Panc1 (cell line): ENCODE results near the gene TCF3. TPM values are rescaled to one million over a fixed set of nuclear protein-coding genes. Genes with fewer than 3 reads are reported as not detected.

Experiments
- ATAC-seq: fragments of 200-7000 bp; cut with Tn5 transposase; 2 replicates; pipeline ENCODE4 v1.9.1; 2020; ENCODE audit warnings: mild to moderate bottlenecking, moderate library complexity
- BruUV-seq: library from RNA; stranded (reverse); fragments of 400-500 nt; replicated peaks from 2 replicates; lab custom pipeline; 2021; lab: Mats Ljungman, UMichigan
- CTCF ChIA-PET: fragments of 300-600 bp; sonication (Branson Sonifier 250); formaldehyde crosslinking; loops from one replicate; lab custom pipeline; 2022; ENCODE audit warnings: antibody characterized with exemption; lab: Charles Lee
- POLR2A ChIA-PET: fragments of 300-600 bp; sonication (Branson Sonifier 250); formaldehyde crosslinking; loops from one replicate; lab custom pipeline; 2022; ENCODE audit warnings: antibody characterized with exemption; lab: Charles Lee
- DNase-seq: peaks from one replicate; pipeline ENCODE4 v3.0.0-alpha.2; 2010; ENCODE audit warnings: low read depth, low spot score
- H3K27ac ChIP-seq: 2 replicates; pipeline ENCODE4 v1.5.1; 2011; ENCODE audit warnings: mild to moderate bottlenecking, low read length, inconsistent platforms
- H3K27me3 ChIP-seq: fragments of 200-500 bp; sonication (Bioruptor generic); 2 replicates; pipeline ENCODE4 v1.6.0; 2014; ENCODE audit warnings: low read length, inconsistent platforms; ENCODE audit not compliant: control insufficient read depth, insufficient read depth
- H3K36me3 ChIP-seq: fragments of 200-500 bp; sonication (Bioruptor generic); 2 replicates; pipeline ENCODE4 v1.5.1; 2014; ENCODE audit warnings: inconsistent platforms, mild to moderate bottlenecking, low read length, moderate library complexity; ENCODE audit not compliant: control insufficient read depth, insufficient read depth
- H3K4me1 ChIP-seq: 2 replicates; pipeline ENCODE4 v1.5.1; 2011; ENCODE audit warnings: inconsistent platforms, mild to moderate bottlenecking, low read length, moderate library complexity; ENCODE audit not compliant: control insufficient read depth, insufficient read depth
- H3K4me3 ChIP-seq, 2 experiments: 2 replicates each; pipeline ENCODE4 v1.5.1; 2011 to 2012; ENCODE audit warnings: low read depth in 2 of 2, low read length in 2 of 2, mild to moderate bottlenecking in 2 of 2, inconsistent platforms in 1 of 2, moderate library complexity in 1 of 2
- H3K9me3 ChIP-seq: fragments of 200-500 bp; sonication (Bioruptor generic); 2 replicates; pipeline ENCODE4 v1.5.1; 2014; ENCODE audit warnings: low read depth, mild to moderate bottlenecking, inconsistent platforms, low read length, moderate library complexity; ENCODE audit not compliant: control insufficient read depth, insufficient read depth
- POLR2AphosphoS5 ChIP-seq: IDR thresholded peaks from 2 replicates; pipeline ENCODE4 v1.6.1; 2012; ENCODE audit warnings: mild to moderate bottlenecking, low read depth, low read length, moderate library complexity
- REST ChIP-seq, 2 experiments: IDR thresholded peaks; 2 replicates each; pipeline ENCODE4 v1.6.1; 2011 to 2012; ENCODE audit warnings: low read depth in 2 of 2, control low read depth in 1 of 2, low read length in 1 of 2, mild to moderate bottlenecking in 1 of 2, moderate library complexity in 1 of 2; ENCODE audit not compliant: insufficient read depth in 1 of 2
- SIN3A ChIP-seq: IDR thresholded peaks from 2 replicates; pipeline ENCODE4 v1.6.1; 2012; ENCODE audit warnings: low read depth, mild to moderate bottlenecking, low read length, moderate library complexity, borderline replicate concordance; ENCODE audit not compliant: insufficient read depth
- TCF7L2 ChIP-seq: IDR thresholded peaks from 2 replicates; pipeline ENCODE4 v1.6.1; 2011; ENCODE audit warnings: mild to moderate bottlenecking, low read depth, low read length, inconsistent platforms
- in situ Hi-C: cut with HindIII; loops from 2 replicates; pipeline ENCODE4 v1.10.0; 2016; ENCODE audit warnings: low sequenced_read_pairs, low pct_unique_long_range_greater_than_20kb
- intact Hi-C: fragments of 100-400 bp; cut with micrococcal nuclease; formaldehyde crosslinking; loops from one replicate; pipeline ENCODE4 v1.10.0; 2022; ENCODE audit not compliant: unreplicated experiment
- total RNA-seq: library from RNA; stranded (reverse); gene quantifications from one replicate; pipeline ENCODE4 v1.2.1, GENCODE V29; 2021; ENCODE audit not compliant: unreplicated experiment
- TF ChIP-seq, protein P1 (sequence below): fragments of 450-650 bp; IDR thresholded peaks from 2 replicates; pipeline ENCODE4 v1.5.1; 2017; ENCODE audit warnings: mild to moderate bottlenecking

The TCF3 gene
- total RNA-seq, 1 experiment from 2014 or later: 175 TPM

- no peak for TF ChIP-seq SIN3A
- TF ChIP-seq, protein P1, sequence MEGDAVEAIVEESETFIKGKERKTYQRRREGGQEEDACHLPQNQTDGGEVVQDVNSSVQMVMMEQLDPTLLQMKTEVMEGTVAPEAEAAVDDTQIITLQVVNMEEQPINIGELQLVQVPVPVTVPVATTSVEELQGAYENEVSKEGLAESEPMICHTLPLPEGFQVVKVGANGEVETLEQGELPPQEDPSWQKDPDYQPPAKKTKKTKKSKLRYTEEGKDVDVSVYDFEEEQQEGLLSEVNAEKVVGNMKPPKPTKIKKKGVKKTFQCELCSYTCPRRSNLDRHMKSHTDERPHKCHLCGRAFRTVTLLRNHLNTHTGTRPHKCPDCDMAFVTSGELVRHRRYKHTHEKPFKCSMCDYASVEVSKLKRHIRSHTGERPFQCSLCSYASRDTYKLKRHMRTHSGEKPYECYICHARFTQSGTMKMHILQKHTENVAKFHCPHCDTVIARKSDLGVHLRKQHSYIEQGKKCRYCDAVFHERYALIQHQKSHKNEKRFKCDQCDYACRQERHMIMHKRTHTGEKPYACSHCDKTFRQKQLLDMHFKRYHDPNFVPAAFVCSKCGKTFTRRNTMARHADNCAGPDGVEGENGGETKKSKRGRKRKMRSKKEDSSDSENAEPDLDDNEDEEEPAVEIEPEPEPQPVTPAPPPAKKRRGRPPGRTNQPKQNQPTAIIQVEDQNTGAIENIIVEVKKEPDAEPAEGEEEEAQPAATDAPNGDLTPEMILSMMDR: no peak
- no peak for TF ChIP-seq TCF7L2
- no peak for TF ChIP-seq REST (IDR thresholded peaks at IDR 0.05; ENCODE audit: insufficient read depth in 1 of 2, low read depth in 2 of 2, low read length in 1 of 2)
- no peak for TF ChIP-seq POLR2AphosphoS5
- in situ Hi-C loops: no loop called here
- H3K4me1 ChIP-seq: peaks cover 4% of the 10 kb centered on the region
- no peaks in the 10 kb centered on the region for H3K9me3 ChIP-seq
- ATAC-seq (no peak), DNase-seq (no peak)
- intact Hi-C loops: no loop called here
- H3K36me3 ChIP-seq: no peaks in the 10 kb centered on the region
- peak overlapping the region; percentile 64 to 68; a peak in 3 of 4 replicates for H3K4me3 ChIP-seq
- peak overlapping the region; percentile 80; the same call in 1 of the 2 replicates for H3K27ac ChIP-seq
- ChIA-PET CTCF (interaction anchor here (0.6 kb wide), 1 partner anchor 200 kb away, joined by 3 read pairs; no protein-coding TSS in a partner anchor), POLR2A (no interaction called here)
- H3K27me3 ChIP-seq: no peaks in the 10 kb centered on the region
- BruUV-seq: no TSS peak
Observed at GRCh38 chr19:1649706-1650649, 2.4 kb downstream of the TCF3 start.

DNA sequence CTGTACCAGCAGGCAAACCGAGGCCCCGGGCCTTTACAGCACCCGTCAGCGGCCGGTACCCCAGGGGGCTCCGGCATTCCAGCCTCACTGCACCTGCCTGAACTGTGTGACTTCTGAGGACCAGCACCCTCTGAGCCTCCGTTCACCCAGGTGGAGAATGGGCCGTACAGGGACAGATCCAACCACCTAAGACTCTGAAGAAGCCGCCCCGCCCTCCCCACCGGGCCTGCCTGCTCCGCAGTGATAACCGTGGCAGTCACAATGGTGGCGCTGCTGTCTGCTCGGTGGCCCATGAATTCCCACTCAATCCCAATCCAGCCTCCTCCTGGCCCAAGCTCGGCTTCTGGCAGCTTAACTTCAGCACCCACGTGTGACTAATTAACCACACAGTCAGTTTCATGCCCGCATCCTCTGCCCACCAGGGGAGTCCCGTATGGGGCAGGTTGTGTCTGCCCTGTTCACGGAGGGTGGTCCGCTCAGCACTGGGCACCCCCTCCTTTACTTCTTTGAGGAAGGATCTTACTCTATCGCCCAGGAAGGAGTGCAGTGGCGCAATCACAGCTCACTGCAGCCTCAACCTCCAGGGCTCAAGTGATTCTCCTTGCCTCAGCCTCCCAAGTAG, 3.4 kb downstream of the TCF3 start:
- intact Hi-C loops: no loop called here
- Histone ChIP-seq H3K9me3 (no peaks in the 10 kb centered on the region), H3K27me3 (no peaks in the 10 kb centered on the region), H3K36me3 (no peaks in the 10 kb centered on the region), H3K4me3 (no peak overlapping the region), H3K4me1 (peaks cover 4% of the 10 kb centered on the region), H3K27ac (no peak overlapping the region)
- BruUV-seq: no TSS peak
- DNase-seq (no peak), ATAC-seq (no peak)
- ChIA-PET POLR2A (no interaction called here), CTCF (no interaction called here)
- in situ Hi-C loops: no loop called here
- TF ChIP-seq POLR2AphosphoS5 (no peak), SIN3A (no peak), TCF7L2 (no peak), REST (IDR thresholded peaks at IDR 0.05; ENCODE audit: insufficient read depth in 1 of 2, low read depth in 2 of 2, low read length in 1 of 2) (no peak)
- TF ChIP-seq, protein P1: no peak
